Activated naive CD8-positive, alpha-beta T cell treated with anti-CD3 and anti-CD28 coated beads for 36 hours (primary cell): ENCODE data around the gene ARL5A. TPM values are rescaled to one million over a fixed set of nuclear protein-coding genes. Genes with fewer than 3 reads are reported as not detected.

Experiments
- DNase-seq: peaks from one replicate; pipeline ENCODE4 v3.0.0; 2021
- H3K27ac Mint-ChIP-seq: one replicate; pipeline ENCODE4 v1.8.0; 2022; ENCODE audit warnings: mild to moderate bottlenecking, moderate library complexity, mixed read lengths
- H3K27me3 Mint-ChIP-seq: one replicate; pipeline ENCODE4 v1.8.0; 2022; ENCODE audit warnings: mild to moderate bottlenecking, mixed read lengths
- H3K36me3 Mint-ChIP-seq: one replicate; pipeline ENCODE4 v1.8.0; 2021; ENCODE audit warnings: mild to moderate bottlenecking, mixed read lengths
- H3K4me1 Mint-ChIP-seq: one replicate; pipeline ENCODE4 v1.8.0; 2021; ENCODE audit warnings: mixed read lengths
- H3K4me3 Mint-ChIP-seq: one replicate; pipeline ENCODE4 v1.8.0; 2022; ENCODE audit warnings: mild to moderate bottlenecking, moderate library complexity, mixed read lengths
- H3K9me3 Mint-ChIP-seq: one replicate; pipeline ENCODE4 v1.8.0; 2022; ENCODE audit warnings: mixed read lengths
- total RNA-seq, 2 experiments: library from RNA; stranded (reverse); gene quantifications; one replicate each; pipeline ENCODE4 v1.2.3, GENCODE V29; 2021

Gene ARL5A
- total RNA-seq, 2 experiments from 2014 or later: 81.2 to 81.7 TPM

- no peaks in the 10 kb centered on the region for H3K4me1 Mint-ChIP-seq
These were observed 17.3 kb upstream of the ARL5A start for GRCh38 chr2:151845481-151845880.

GRCh38 chr2:151844211-151844896, 16.1 kb upstream of the ARL5A start:
- Mint-ChIP-seq H3K4me1 (no peaks in the 10 kb centered on the region), H3K27me3 (peaks cover 7% of the 10 kb centered on the region), H3K4me3 (no peak overlapping the region), H3K36me3 (no peaks in the 10 kb centered on the region), H3K9me3 (no peaks in the 10 kb centered on the region), H3K27ac (no peak overlapping the region)
- no peak for DNase-seq

More at GRCh38 chr2:151845481-151845880, 17.3 kb upstream of the ARL5A start:
- Mint-ChIP-seq H3K27me3 (peaks cover 7% of the 10 kb centered on the region), H3K9me3 (no peaks in the 10 kb centered on the region), H3K4me3 (no peak overlapping the region), H3K27ac (no peak overlapping the region), H3K36me3 (no peaks in the 10 kb centered on the region)
- no peak for DNase-seq

GRCh38 chr2:151843691-151844061, 15.5 kb upstream of the ARL5A start:
- Mint-ChIP-seq H3K4me1 (no peaks in the 10 kb centered on the region), H3K36me3 (no peaks in the 10 kb centered on the region), H3K27me3 (peaks cover 7% of the 10 kb centered on the region), H3K27ac (no peak overlapping the region), H3K9me3 (no peaks in the 10 kb centered on the region), H3K4me3 (no peak overlapping the region)
- no peak for DNase-seq

GRCh38 chr2:151842830-151843690, 14.8 kb upstream of the ARL5A start:
- peaks cover 7% of the 10 kb centered on the region for H3K27me3 Mint-ChIP-seq
- no peak overlapping the region for H3K27ac Mint-ChIP-seq
- DNase-seq: no peak
- H3K4me3 Mint-ChIP-seq: no peak overlapping the region
- no peaks in the 10 kb centered on the region for H3K36me3 Mint-ChIP-seq
- H3K9me3 Mint-ChIP-seq: no peaks in the 10 kb centered on the region
- no peaks in the 10 kb centered on the region for H3K4me1 Mint-ChIP-seq

GRCh38 chr2:151841047-151841424, 12.8 kb upstream of the ARL5A start:
- H3K27me3 Mint-ChIP-seq: peaks cover 7% of the 10 kb centered on the region
- no peak for DNase-seq
- no peak overlapping the region for H3K4me3 Mint-ChIP-seq
- no peaks in the 10 kb centered on the region for H3K36me3 Mint-ChIP-seq
- H3K9me3 Mint-ChIP-seq: no peaks in the 10 kb centered on the region
- H3K4me1 Mint-ChIP-seq: no peaks in the 10 kb centered on the region
- no peak overlapping the region for H3K27ac Mint-ChIP-seq

GRCh38 chr2:151840216-151841046, 12.2 kb upstream of the ARL5A start:
- no peak overlapping the region for H3K27ac Mint-ChIP-seq
- no peak overlapping the region for H3K4me3 Mint-ChIP-seq
- H3K9me3 Mint-ChIP-seq: no peaks in the 10 kb centered on the region
- DNase-seq: no peak
- H3K27me3 Mint-ChIP-seq: peaks cover 7% of the 10 kb centered on the region
- H3K4me1 Mint-ChIP-seq: no peaks in the 10 kb centered on the region
- H3K36me3 Mint-ChIP-seq: no peaks in the 10 kb centered on the region

- Mint-ChIP-seq H3K4me1 (peaks cover 2% of the 10 kb centered on the region), H3K4me3 (no peak overlapping the region), H3K27ac (no peak overlapping the region), H3K9me3 (no peaks in the 10 kb centered on the region), H3K36me3 (no peaks in the 10 kb centered on the region), H3K27me3 (no peaks in the 10 kb centered on the region)
- DNase-seq: no peak
These were observed 9.7 kb upstream of the ARL5A start for GRCh38 chr2:151837926-151838325.

- H3K27me3 Mint-ChIP-seq: no peaks in the 10 kb centered on the region
- no peaks in the 10 kb centered on the region for H3K36me3 Mint-ChIP-seq
- no peaks in the 10 kb centered on the region for H3K9me3 Mint-ChIP-seq
- H3K4me3 Mint-ChIP-seq: no peak overlapping the region
- no peak overlapping the region for H3K27ac Mint-ChIP-seq
- no peak for DNase-seq
- peaks cover 2% of the 10 kb centered on the region for H3K4me1 Mint-ChIP-seq
These were observed 5.8 kb upstream of the ARL5A start for GRCh38 chr2:151833984-151834383.

- Mint-ChIP-seq H3K4me3 (no peak overlapping the region), H3K9me3 (no peaks in the 10 kb centered on the region), H3K27me3 (no peaks in the 10 kb centered on the region), H3K27ac (no peak overlapping the region), H3K4me1 (peaks cover 21% of the 10 kb centered on the region), H3K36me3 (peaks cover 4% of the 10 kb centered on the region)
- DNase-seq: no peak
These were observed 2.7 kb upstream of the ARL5A start for GRCh38 chr2:151830961-151831360.

- Mint-ChIP-seq H3K4me3 (peak overlapping the region; percentile 92), H3K9me3 (no peaks in the 10 kb centered on the region), H3K4me1 (peaks cover 34% of the 10 kb centered on the region), H3K27me3 (no peaks in the 10 kb centered on the region), H3K27ac (peak overlapping the region; percentile 85), H3K36me3 (peaks cover 7% of the 10 kb centered on the region)
- DNase-seq: no peak
These were observed 686 bp upstream of the ARL5A start for GRCh38 chr2:151828890-151829324.

GRCh38 chr2:151827564-151828142, 568 bp downstream of the ARL5A start:
- H3K4me3 Mint-ChIP-seq: peak overlapping the region; percentile 92
- H3K27me3 Mint-ChIP-seq: no peaks in the 10 kb centered on the region
- H3K27ac Mint-ChIP-seq: peak overlapping the region; percentile 83
- H3K9me3 Mint-ChIP-seq: no peaks in the 10 kb centered on the region
- peak; percentile 5 for DNase-seq
- peaks cover 47% of the 10 kb centered on the region for H3K4me1 Mint-ChIP-seq
- peaks cover 11% of the 10 kb centered on the region for H3K36me3 Mint-ChIP-seq

- H3K36me3 Mint-ChIP-seq: peaks cover 18% of the 10 kb centered on the region
These were observed 1.5 kb downstream of the ARL5A start for GRCh38 chr2:151826737-151827157.

GRCh38 chr2:151824886-151825285, 3.3 kb downstream of the ARL5A start:
- Mint-ChIP-seq H3K4me1 (peaks cover 65% of the 10 kb centered on the region), H3K27me3 (no peaks in the 10 kb centered on the region), H3K27ac (no peak overlapping the region), H3K4me3 (no peak overlapping the region), H3K9me3 (peaks cover 2% of the 10 kb centered on the region), H3K36me3 (peaks cover 30% of the 10 kb centered on the region)
- no peak for DNase-seq

More at GRCh38 chr2:151826737-151827157, 1.5 kb downstream of the ARL5A start:
- no peaks in the 10 kb centered on the region for H3K27me3 Mint-ChIP-seq
- H3K4me1 Mint-ChIP-seq: peaks cover 51% of the 10 kb centered on the region
- H3K27ac Mint-ChIP-seq: no peak overlapping the region
- no peak for DNase-seq
- no peaks in the 10 kb centered on the region for H3K9me3 Mint-ChIP-seq
- H3K4me3 Mint-ChIP-seq: peak overlapping the region; percentile 92

GRCh38 chr2:151823651-151824050, 4.6 kb downstream of the ARL5A start:
- no peak overlapping the region for H3K4me3 Mint-ChIP-seq
- H3K36me3 Mint-ChIP-seq: peaks cover 30% of the 10 kb centered on the region
- H3K27ac Mint-ChIP-seq: no peak overlapping the region
- H3K9me3 Mint-ChIP-seq: peaks cover 2% of the 10 kb centered on the region
- no peak for DNase-seq
- peaks cover 67% of the 10 kb centered on the region for H3K4me1 Mint-ChIP-seq
- H3K27me3 Mint-ChIP-seq: no peaks in the 10 kb centered on the region
